Esophagus muscularis mucosa (tissue), 4 donors: ENCODE data around the gene PELI2.

ENCODE experiments used
- EP300 ChIP-seq: sonication (generic); formaldehyde crosslinking; IDR thresholded peaks from one replicate; pipeline ENCODE4 v1.6.1; 2017; ENCODE audit warnings: antibody characterized with exemption
- POLR2A ChIP-seq: fragments of 450-650 bp; IDR thresholded peaks from one replicate; pipeline ENCODE4 v1.6.1; 2017; ENCODE audit warnings: antibody characterized with exemption, moderate library complexity, mild to moderate bottlenecking, low read depth
- TF ChIP-seq, protein P1 (sequence below), 3 experiments: fragments of 200-600 bp in 2 of 3; fragments of 450-650 bp in 1 of 3; sonication (generic) in 2 of 3; IDR thresholded peaks; one replicate each; pipeline ENCODE4 v1.5.1; 2017 to 2019; ENCODE audit warnings: antibody characterized with exemption in 3 of 3, mild to moderate bottlenecking in 2 of 3, moderate library complexity in 1 of 3

DNA sequence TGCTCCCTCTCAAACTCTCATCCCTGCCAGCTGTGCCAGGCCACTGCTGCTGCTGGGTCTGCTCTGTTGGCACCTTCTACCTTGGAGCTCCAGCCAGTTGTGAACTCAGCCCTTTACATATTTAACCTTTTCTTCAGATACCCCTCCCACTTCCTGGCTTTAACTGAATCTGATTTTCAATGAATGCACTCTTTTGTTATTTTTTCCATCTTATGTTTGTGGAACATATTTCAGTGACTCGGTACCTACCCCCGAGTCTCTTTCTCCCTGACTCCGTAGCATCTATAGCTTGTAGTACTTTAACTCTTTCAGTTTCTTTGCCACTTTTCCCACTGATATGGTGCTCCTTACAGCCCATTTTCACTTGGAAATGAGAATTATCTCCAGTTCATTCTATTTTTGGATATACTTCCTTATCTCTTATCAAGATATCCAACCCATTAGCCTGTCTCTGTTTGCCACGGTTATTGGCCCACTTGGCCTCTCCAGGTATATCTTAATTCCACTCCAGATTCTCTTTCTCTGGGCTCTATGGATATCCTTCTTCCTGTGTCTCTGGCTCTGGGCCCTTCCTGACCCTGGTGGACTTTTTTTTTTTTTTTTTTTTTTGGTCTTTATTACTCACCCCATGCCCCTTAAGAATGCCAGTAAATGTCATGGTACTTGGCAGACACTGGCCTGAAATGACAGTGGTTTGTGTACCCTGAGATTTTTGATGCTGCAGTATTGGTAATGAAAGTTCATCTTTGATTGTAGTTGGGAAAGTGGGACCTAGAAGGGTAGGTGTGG lies 62.7 kb downstream of the PELI2 start:
- TF ChIP-seq, protein P1, sequence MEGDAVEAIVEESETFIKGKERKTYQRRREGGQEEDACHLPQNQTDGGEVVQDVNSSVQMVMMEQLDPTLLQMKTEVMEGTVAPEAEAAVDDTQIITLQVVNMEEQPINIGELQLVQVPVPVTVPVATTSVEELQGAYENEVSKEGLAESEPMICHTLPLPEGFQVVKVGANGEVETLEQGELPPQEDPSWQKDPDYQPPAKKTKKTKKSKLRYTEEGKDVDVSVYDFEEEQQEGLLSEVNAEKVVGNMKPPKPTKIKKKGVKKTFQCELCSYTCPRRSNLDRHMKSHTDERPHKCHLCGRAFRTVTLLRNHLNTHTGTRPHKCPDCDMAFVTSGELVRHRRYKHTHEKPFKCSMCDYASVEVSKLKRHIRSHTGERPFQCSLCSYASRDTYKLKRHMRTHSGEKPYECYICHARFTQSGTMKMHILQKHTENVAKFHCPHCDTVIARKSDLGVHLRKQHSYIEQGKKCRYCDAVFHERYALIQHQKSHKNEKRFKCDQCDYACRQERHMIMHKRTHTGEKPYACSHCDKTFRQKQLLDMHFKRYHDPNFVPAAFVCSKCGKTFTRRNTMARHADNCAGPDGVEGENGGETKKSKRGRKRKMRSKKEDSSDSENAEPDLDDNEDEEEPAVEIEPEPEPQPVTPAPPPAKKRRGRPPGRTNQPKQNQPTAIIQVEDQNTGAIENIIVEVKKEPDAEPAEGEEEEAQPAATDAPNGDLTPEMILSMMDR (IDR thresholded peaks at IDR 0.05), result no peak
- no peak for TF ChIP-seq POLR2A
- no peak for TF ChIP-seq EP300
